Heart right ventricle (tissue), 16 donors: ENCODE results near the gene MIDN. TPM values are rescaled to one million over a fixed set of nuclear protein-coding genes. Genes with fewer than 3 reads are reported as not detected.
A peak's percentile ranks its signal among the peaks of the same experiment; 100 is the strongest.

Source experiments
- ATAC-seq, 8 donors: fragments of 200-7000 bp; cut with Tn5 transposase; one replicate each; pipeline ENCODE4 v1.9.1; 2020; ENCODE audit warnings: mild to moderate bottlenecking in 8 of 8, moderate library complexity in 8 of 8, moderate number of reproducible peaks in 1 of 8
- DNase-seq, 2 donors: peaks; one replicate each; pipeline ENCODE4 v3.0.0-alpha.2; 2020
- H3K27ac ChIP-seq, 10 donors: fragments of 200-600 bp; sonication (generic) in 2 of 10; one replicate each; pipeline versions ENCODE4 v1.5.0 to v1.8.0; 2020 to 2022; ENCODE audit warnings: mild to moderate bottlenecking in 3 of 10
- H3K27me3 ChIP-seq, 7 donors: fragments of 200-600 bp; one replicate each; pipeline ENCODE4 v1.8.0; 2021 to 2022; ENCODE audit warnings: mild to moderate bottlenecking in 2 of 7
- H3K36me3 ChIP-seq, 9 donors: fragments of 200-600 bp; sonication (generic) in 1 of 9; one replicate each; pipeline versions ENCODE4 v1.5.0 to v1.8.0; 2020 to 2022; ENCODE audit warnings: mild to moderate bottlenecking in 2 of 9
- H3K4me1 ChIP-seq, 9 donors: fragments of 200-600 bp; sonication (generic) in 1 of 9; one replicate each; pipeline versions ENCODE4 v1.5.0 to v1.8.0; 2020 to 2022; ENCODE audit warnings: mild to moderate bottlenecking in 4 of 9
- H3K4me3 ChIP-seq, 10 donors: fragments of 200-600 bp; sonication (generic) in 2 of 10; one replicate each; pipeline versions ENCODE4 v1.5.0 to v1.8.0; 2020 to 2022; ENCODE audit warnings: mild to moderate bottlenecking in 7 of 10, moderate library complexity in 2 of 10
- H3K9me3 ChIP-seq, 11 donors: fragments of 200-600 bp in 10 of 11; sonication (generic) in 2 of 11; one replicate each; pipeline versions ENCODE4 v1.5.0 to v1.8.0; 2013 to 2022; ENCODE audit warnings: mild to moderate bottlenecking in 2 of 11, control low read depth in 1 of 11, moderate library complexity in 1 of 11
- WGBS, 2 donors: extraction: QIAGEN DNeasy Blood & Tissue Kit; methylation state at CpG; one replicate each; pipeline ENCODE4 v1.1.7; 2013; ENCODE audit warnings: inconsistent platforms in 1 of 2; 5-methylcytosine and 5-hydroxymethylcytosine counted together
- intact Hi-C, 10 donors: fragments of 100-400 bp; cut with DNase I; formaldehyde crosslinking; loops; one replicate each; pipeline versions ENCODE4 v1.11.1 to v1.14.2; 2022
- polyA plus RNA-seq, 2 donors: library from polyadenylated mRNA; stranded (reverse); fragments of 200-250 nt; gene quantifications; one replicate each; pipeline ENCODE4 v1.2.3, GENCODE V29; 2013
- total RNA-seq, 10 donors: library from RNA; stranded (reverse); fragmentation: NEBNext Ultra II Directional in 3 of 10; extraction: Animal tissue kit (Norgen Biotek cat#: 25700) in 3 of 10; gene quantifications; one replicate each; pipeline versions ENCODE4 v1.2.1 to v1.2.4, GENCODE V29; 2021 to 2023
- TF ChIP-seq, protein P1 (sequence below), 9 donors: fragments of 200-600 bp; sonication (generic) in 2 of 9; IDR thresholded peaks; one replicate each; pipeline versions ENCODE4 v1.5.0 to v1.8.0; 2021 to 2022; ENCODE audit warnings: antibody characterized with exemption in 9 of 9, mild to moderate bottlenecking in 5 of 9, moderate library complexity in 1 of 9
- donor health status: Arrhythmogenic right ventricular cardiomyopathy.
- donor health status: ischemic (EF 13 %, LVEDD 7.1; RV severe dilation, severe dysfunction).
- donor health status: healthy with polysubstance abuse.
- donor health status: DM: no; HTN: yes; CAD: no.
- donor health status: DM: no; HTN: no; CAD: no.
- donor health status: ischemic (EF 25% LVEDD 6.9; RV normal size, moderate dysfunction).
- donor health status: ischemic (EF 25% LVEDD 5.7; RV mildly dilated, moderate dysfunction).
- donor health status: healthy.
- donor health status: DM: yes; HTN: yes; CAD: no.
- donor health status: Ischemic cardiomyopathy.
- donor health status: ischemic (EF 35%, LVEDD 5.7; RV mildly dilated, moderate dysfunction).
- donor health status: nonischemic (EF 11% LVEDD 7.7; RV severe dilation, severe dysfunction).
- donor health status: DM: yes; HTN: yes; CAD: no.
- donor health status: PGD.
- donor health status: ischemic (EF 29% LVEDD 5.4; RV normal size, mild dysfunction).
- donor health status: nonischemic (EF 23%, LVEDD 6.1; RV moderate dilation, normal function).

MIDN gene
- total and polyA plus RNA-seq, 12 donors = 22.7 to 236 (median 63.7) TPM

DNA sequence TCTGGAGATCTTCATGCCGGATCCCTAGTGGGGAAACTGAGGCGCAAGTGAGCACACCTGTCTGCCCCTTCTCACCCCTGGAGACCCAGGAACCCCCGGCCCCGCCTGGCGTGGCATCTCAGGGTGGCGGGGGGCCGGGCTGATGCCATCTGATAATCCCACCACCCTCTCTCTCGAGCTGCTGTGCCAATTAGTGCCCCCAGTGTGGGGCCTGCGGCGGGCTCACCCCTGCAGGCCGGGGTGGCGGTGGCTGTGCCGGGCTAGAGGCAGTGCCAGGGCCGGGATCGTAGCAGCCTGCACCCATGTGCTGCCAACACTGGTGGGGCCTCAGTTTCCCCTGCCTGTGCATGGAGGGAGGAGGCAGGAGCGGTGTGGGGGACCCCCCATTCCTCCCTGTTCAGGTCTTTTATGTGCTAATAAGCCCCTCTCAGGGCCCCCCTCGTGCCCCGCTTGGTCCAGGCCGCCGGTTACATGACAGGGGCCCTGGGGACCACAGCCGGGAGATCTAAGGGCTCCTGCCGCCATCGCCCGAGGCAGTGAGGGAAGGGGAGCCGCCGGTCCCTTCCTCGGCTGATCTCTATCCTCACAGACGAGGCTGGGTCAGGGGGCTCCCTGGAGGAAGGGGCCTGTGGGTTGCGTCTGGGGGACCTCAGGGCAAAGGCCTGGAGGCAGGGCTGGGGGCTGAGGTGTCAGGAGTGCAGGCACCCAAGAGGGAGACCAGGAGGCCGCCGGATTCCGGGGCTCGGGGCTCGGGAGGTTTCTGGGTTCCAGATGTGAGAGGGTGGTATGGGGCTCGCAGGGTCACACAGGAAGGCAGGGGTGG lies 45.6 kb downstream of the MIDN start:
- Histone ChIP-seq H3K4me1 (peaks cover 0 to 4% (median 4%) of the 10 kb centered on the region in 9 donors), H3K4me3 (no peak overlapping the region), H3K9me3 (no peaks in the 10 kb centered on the region), H3K36me3 (no peaks in the 10 kb centered on the region), H3K27me3 (peaks cover 5 to 68% (median 64%) of the 10 kb centered on the region in 7 donors), H3K27ac (no peak overlapping the region)
- TF ChIP-seq, protein P1, sequence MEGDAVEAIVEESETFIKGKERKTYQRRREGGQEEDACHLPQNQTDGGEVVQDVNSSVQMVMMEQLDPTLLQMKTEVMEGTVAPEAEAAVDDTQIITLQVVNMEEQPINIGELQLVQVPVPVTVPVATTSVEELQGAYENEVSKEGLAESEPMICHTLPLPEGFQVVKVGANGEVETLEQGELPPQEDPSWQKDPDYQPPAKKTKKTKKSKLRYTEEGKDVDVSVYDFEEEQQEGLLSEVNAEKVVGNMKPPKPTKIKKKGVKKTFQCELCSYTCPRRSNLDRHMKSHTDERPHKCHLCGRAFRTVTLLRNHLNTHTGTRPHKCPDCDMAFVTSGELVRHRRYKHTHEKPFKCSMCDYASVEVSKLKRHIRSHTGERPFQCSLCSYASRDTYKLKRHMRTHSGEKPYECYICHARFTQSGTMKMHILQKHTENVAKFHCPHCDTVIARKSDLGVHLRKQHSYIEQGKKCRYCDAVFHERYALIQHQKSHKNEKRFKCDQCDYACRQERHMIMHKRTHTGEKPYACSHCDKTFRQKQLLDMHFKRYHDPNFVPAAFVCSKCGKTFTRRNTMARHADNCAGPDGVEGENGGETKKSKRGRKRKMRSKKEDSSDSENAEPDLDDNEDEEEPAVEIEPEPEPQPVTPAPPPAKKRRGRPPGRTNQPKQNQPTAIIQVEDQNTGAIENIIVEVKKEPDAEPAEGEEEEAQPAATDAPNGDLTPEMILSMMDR (IDR thresholded peaks at IDR 0.05) = no peak
- ATAC-seq = no peak
- 80 to 81% methylated on average over 35 of the region's 35 CpGs for WGBS, 2 donors
- DNase-seq = no peak
- intact Hi-C loops = no loop called here

DNA sequence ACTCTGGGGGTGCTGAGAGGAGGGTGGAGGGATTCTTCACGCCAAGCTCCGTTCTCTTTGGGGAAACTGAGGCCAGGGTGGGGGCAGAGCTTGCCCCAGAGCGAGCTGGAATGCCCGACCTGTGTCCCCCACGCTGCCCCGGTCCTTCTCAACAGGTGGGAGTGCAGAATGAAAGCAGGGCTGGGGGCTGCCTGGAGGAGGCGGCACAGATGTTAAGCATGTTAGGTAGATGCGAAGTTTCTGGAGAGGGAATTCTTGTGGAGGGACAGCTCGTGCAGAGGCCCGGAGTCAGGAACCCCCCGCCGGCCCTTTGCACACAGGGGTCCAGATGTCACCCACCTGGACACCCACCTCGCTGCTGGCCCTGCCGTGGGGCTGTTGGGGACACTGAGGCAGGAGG lies 46.3 kb downstream of the MIDN start:
- peaks cover 5 to 63% (median 59%) of the 10 kb centered on the region in 7 donors for H3K27me3 ChIP-seq
- intact Hi-C loops = no loop called here
- WGBS, 2 donors = 76 to 78% methylated on average over 14 of the region's 14 CpGs
- no peaks in the 10 kb centered on the region for H3K9me3 ChIP-seq
- no peaks in the 10 kb centered on the region for H3K36me3 ChIP-seq
- TF ChIP-seq, protein P1 (IDR thresholded peaks at IDR 0.05) = no peak
- H3K4me1 ChIP-seq = peaks cover 0 to 4% (median 4%) of the 10 kb centered on the region in 9 donors
- no peak overlapping the region for H3K4me3 ChIP-seq
- ATAC-seq (no peak), DNase-seq (no peak)
- H3K27ac ChIP-seq = no peak overlapping the region

DNA sequence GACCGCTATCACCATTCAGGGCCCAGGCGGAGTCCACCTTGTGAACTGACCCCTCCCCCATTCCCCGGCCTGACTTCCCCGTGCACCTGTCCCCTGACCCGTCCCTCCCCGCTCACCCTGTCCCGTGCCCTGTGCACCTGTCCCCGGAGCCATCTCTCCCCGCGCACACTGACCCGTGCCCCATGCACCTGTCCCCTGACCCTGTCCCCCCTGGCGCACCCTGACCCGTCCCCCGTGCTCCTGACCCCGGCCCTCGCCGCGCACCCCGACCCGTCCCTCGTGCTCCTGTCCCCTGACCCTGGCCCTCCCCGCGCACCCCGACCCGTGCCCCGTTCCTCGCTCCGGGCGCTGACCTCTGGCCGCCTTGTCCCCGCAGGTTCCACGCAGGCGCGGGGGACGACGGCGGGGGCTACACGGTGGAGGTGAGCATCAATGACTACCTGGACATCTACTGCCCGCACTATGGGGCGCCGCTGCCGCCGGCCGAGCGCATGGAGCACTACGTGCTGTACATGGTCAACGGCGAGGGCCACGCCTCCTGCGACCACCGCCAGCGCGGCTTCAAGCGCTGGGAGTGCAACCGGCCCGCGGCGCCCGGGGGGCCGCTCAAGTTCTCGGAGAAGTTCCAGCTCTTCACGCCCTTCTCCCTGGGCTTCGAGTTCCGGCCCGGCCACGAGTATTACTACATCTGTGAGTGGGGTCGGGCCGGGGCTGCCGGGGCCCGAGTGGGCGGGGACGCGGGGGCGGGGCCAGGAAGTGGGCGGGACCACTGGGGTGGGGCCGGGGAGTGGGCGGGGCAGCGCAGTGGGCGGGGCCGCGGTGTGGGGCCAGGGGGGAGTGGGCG lies 47.0 kb downstream of the MIDN start:
- DNase-seq = peak in 1 of 2 donors; percentile 24
- TF ChIP-seq, protein P1 (IDR thresholded peaks at IDR 0.05) = no peak
- intact Hi-C loops = no loop called here
- Histone ChIP-seq H3K4me3 (peak overlapping the region in 1 of 10 donors; percentile 30), H3K27me3 (peaks cover 5 to 60% (median 53%) of the 10 kb centered on the region in 7 donors), H3K4me1 (peaks cover 0 to 4% (median 4%) of the 10 kb centered on the region in 9 donors), H3K9me3 (no peaks in the 10 kb centered on the region), H3K27ac (no peak overlapping the region), H3K36me3 (no peaks in the 10 kb centered on the region)
- ATAC-seq = peak in 2 of 8 donors; percentile 10 to 44
- WGBS, 2 donors = 16 to 17% methylated on average over 74 to 82 of the region's 82 CpGs

DNA sequence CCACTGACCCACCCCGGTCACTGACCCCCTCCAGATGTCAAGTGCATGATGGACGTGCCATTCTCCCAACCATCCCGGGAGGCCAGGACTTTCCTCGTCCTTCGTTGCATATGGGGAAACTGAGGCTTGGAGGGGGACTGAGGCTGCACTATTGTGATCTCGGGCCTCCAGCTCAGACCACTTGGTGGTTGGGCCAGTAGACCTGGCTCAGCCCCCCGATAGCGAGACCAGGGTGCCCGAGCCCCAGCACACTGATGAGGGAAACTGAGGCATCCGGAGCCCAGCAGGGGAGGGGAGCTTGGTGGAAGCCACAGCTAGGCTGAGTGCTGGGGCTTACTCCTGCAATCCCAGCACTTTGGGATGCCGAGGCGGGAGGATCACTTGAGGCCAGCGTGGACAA lies 47.7 kb downstream of the MIDN start:
- DNase-seq = no peak
- no peaks in the 10 kb centered on the region for H3K36me3 ChIP-seq
- 80 to 86% methylated on average over 10 to 13 of the region's 13 CpGs for WGBS, 2 donors
- ATAC-seq = no peak
- no peak overlapping the region for H3K4me3 ChIP-seq
- no peak overlapping the region for H3K27ac ChIP-seq
- peaks cover 5 to 53% (median 47%) of the 10 kb centered on the region in 7 donors for H3K27me3 ChIP-seq
- intact Hi-C loops = no loop called here
- H3K9me3 ChIP-seq = no peaks in the 10 kb centered on the region
- TF ChIP-seq, protein P1 (IDR thresholded peaks at IDR 0.05) = no peak
- H3K4me1 ChIP-seq = peaks cover 0 to 4% (median 4%) of the 10 kb centered on the region in 9 donors
